HG03039 (cell line): Measurements from ENCODE around the gene TACC2.

Experiments used
- ATAC-seq: cut with Tn5 transposase; IDR thresholded peaks from one replicate; pipeline ENCODE4 v1.9.1; 2021; ENCODE audit warnings: mild to moderate bottlenecking, moderate library complexity; ENCODE audit not compliant: unreplicated experiment

The TACC2 gene

GRCh38 chr10:122140461-122140902 is 151.5 kb downstream of the TACC2 start:
- ATAC-seq: no peak

GRCh38 chr10:122140941-122141623 is 152.1 kb downstream of the TACC2 start:
- ATAC-seq: no peak

GRCh38 chr10:122141821-122142640 is 153.1 kb downstream of the TACC2 start:
- ATAC-seq: no peak

GRCh38 chr10:122142641-122143237 is 153.8 kb downstream of the TACC2 start:
- no peak for ATAC-seq

- ATAC-seq: no peak
Measured at GRCh38 chr10:122143238-122143841, 154.4 kb downstream of the TACC2 start.

GRCh38 chr10:122144199-122144598 is 155.2 kb downstream of the TACC2 start:
- ATAC-seq: no peak

GRCh38 chr10:122145113-122145512 is 156.2 kb downstream of the TACC2 start:
- ATAC-seq: no peak

- no peak for ATAC-seq
Measured at GRCh38 chr10:122147663-122148062, 158.7 kb downstream of the TACC2 start.

GRCh38 chr10:122148876-122149560 is 160.1 kb downstream of the TACC2 start:
- ATAC-seq: no peak

GRCh38 chr10:122149561-122150505 is 160.9 kb downstream of the TACC2 start:
- ATAC-seq: no peak

GRCh38 chr10:122151121-122151694 is 162.2 kb downstream of the TACC2 start:
- ATAC-seq: no peak

- ATAC-seq: no peak
Measured at GRCh38 chr10:122152544-122152943, 163.6 kb downstream of the TACC2 start.

GRCh38 chr10:122154031-122154544 is 165.1 kb downstream of the TACC2 start:
- no peak for ATAC-seq

GRCh38 chr10:122154545-122155366 is 165.8 kb downstream of the TACC2 start:
- ATAC-seq: no peak

GRCh38 chr10:122157451-122157850 is 168.5 kb downstream of the TACC2 start:
- no peak for ATAC-seq

GRCh38 chr10:122158362-122158761 is 169.4 kb downstream of the TACC2 start:
- ATAC-seq: no peak

- no peak for ATAC-seq
Measured at GRCh38 chr10:122159141-122159970, 170.4 kb downstream of the TACC2 start.
